Hepatocyte (in vitro differentiated cells): Measurements from ENCODE around the gene TUT1.

ENCODE experiments used
- CTCF ChIP-seq: fragments of 200-600 bp; sonication (generic); IDR thresholded peaks from 2 replicates; pipeline ENCODE4 v1.5.1; 2016; ENCODE audit warnings: antibody characterized with exemption, mild to moderate bottlenecking; ENCODE audit not compliant: poor library complexity
- EZH2 ChIP-seq: fragments of 200-600 bp; sonication (generic); IDR thresholded peaks from 2 replicates; pipeline ENCODE4 v1.6.1; 2016; ENCODE audit warnings: antibody characterized with exemption, mild to moderate bottlenecking, borderline replicate concordance
- EZH2phosphoT487 ChIP-seq: fragments of 200-600 bp; sonication (generic); IDR thresholded peaks from one replicate; pipeline ENCODE4 v1.6.1; 2018; ENCODE audit warnings: antibody characterized with exemption, mild to moderate bottlenecking, low read depth, moderate library complexity; ENCODE audit not compliant: unreplicated experiment, severe bottlenecking

- TF ChIP-seq CTCF (no peak), EZH2 (no peak), EZH2phosphoT487 (no peak)
Measured at GRCh38 chr11:62621567-62622470, 30.5 kb upstream of the TUT1 start, which contains the start of gene B3GAT3.
